Measurements from ENCODE around the gene ENTR1. TPM values are rescaled to one million over a fixed set of nuclear protein-coding genes. Genes with fewer than 3 reads are reported as not detected.

ENTR1 gene
- total and polyA plus RNA-seq, 12 donors: 11.5 to 26.9 (median 15.8) TPM

GRCh38 chr9:136433849-136434579 is 23.6 kb upstream of the ENTR1 start:
- H3K9me3 ChIP-seq: no peaks in the 10 kb centered on the region
- no peak overlapping the region for H3K27ac ChIP-seq
- H3K27me3 ChIP-seq: no peaks in the 10 kb centered on the region
- peaks cover 3 to 68% (median 9%) of the 10 kb centered on the region in 9 donors for H3K36me3 ChIP-seq
- H3K4me1 ChIP-seq: peaks cover 18 to 37% (median 29%) of the 10 kb centered on the region in 9 donors
- no peak overlapping the region for H3K4me3 ChIP-seq
- DNase-seq: no peak
- intact Hi-C loops (cut with DNase I): no loop called here
- 91 to 92% methylated on average over 29 to 37 of the region's 37 CpGs for WGBS, 2 donors
- no peak for TF ChIP-seq CTCF (IDR thresholded peaks at IDR 0.05)
- no peak for ATAC-seq

GRCh38 chr9:136433043-136433715 is 22.8 kb upstream of the ENTR1 start:
- Histone ChIP-seq H3K27me3 (no peaks in the 10 kb centered on the region), H3K4me1 (peaks cover 18 to 31% (median 21%) of the 10 kb centered on the region in 9 donors), H3K4me3 (no peak overlapping the region), H3K27ac (no peak overlapping the region), H3K36me3 (peaks cover 3 to 76% (median 9%) of the 10 kb centered on the region in 9 donors), H3K9me3 (no peaks in the 10 kb centered on the region)
- DNase-seq (no peak), ATAC-seq (no peak)
- 96 to 97% methylated on average over 36 of the region's 36 CpGs for WGBS, 2 donors
- intact Hi-C loops (cut with DNase I): no loop called here
- TF ChIP-seq CTCF (IDR thresholded peaks at IDR 0.05): no peak

GRCh38 chr9:136432591-136432990 is 22.2 kb upstream of the ENTR1 start:
- 96% methylated on average over 26 of the region's 26 CpGs for WGBS, 2 donors
- Histone ChIP-seq H3K9me3 (no peaks in the 10 kb centered on the region), H3K4me3 (no peak overlapping the region), H3K36me3 (peaks cover 3 to 80% (median 9%) of the 10 kb centered on the region in 9 donors), H3K27ac (no peak overlapping the region), H3K27me3 (no peaks in the 10 kb centered on the region), H3K4me1 (peaks cover 12 to 25% (median 15%) of the 10 kb centered on the region in 9 donors)
- ATAC-seq: no peak
- DNase-seq: no peak
- TF ChIP-seq CTCF (IDR thresholded peaks at IDR 0.05): no peak
- intact Hi-C loops (cut with DNase I): no loop called here

GRCh38 chr9:136431782-136432350 is 21.5 kb upstream of the ENTR1 start:
- peaks cover 6 to 18% (median 8%) of the 10 kb centered on the region in 9 donors for H3K4me1 ChIP-seq
- 92% methylated on average over 34 to 36 of the region's 36 CpGs for WGBS, 2 donors
- ATAC-seq: no peak
- no peak for TF ChIP-seq CTCF (IDR thresholded peaks at IDR 0.05)
- H3K4me3 ChIP-seq: no peak overlapping the region
- no peak for DNase-seq
- H3K27me3 ChIP-seq: no peaks in the 10 kb centered on the region
- H3K36me3 ChIP-seq: peaks cover 3 to 83% (median 9%) of the 10 kb centered on the region in 9 donors
- intact Hi-C loops (cut with DNase I): no loop called here
- no peaks in the 10 kb centered on the region for H3K9me3 ChIP-seq
- H3K27ac ChIP-seq: no peak overlapping the region

All from heart right ventricle (tissue), 16 donors.